HG03520 (cell line): ENCODE measurements around the gene OR2W3.
A peak's percentile ranks its signal among the peaks of the same experiment; 100 is the strongest.

ENCODE experiments used
- ATAC-seq: cut with Tn5 transposase; IDR thresholded peaks from one replicate; pipeline ENCODE4 v1.9.1; 2021; ENCODE audit warnings: mild to moderate bottlenecking, moderate library complexity; ENCODE audit not compliant: unreplicated experiment

OR2W3 gene

DNA sequence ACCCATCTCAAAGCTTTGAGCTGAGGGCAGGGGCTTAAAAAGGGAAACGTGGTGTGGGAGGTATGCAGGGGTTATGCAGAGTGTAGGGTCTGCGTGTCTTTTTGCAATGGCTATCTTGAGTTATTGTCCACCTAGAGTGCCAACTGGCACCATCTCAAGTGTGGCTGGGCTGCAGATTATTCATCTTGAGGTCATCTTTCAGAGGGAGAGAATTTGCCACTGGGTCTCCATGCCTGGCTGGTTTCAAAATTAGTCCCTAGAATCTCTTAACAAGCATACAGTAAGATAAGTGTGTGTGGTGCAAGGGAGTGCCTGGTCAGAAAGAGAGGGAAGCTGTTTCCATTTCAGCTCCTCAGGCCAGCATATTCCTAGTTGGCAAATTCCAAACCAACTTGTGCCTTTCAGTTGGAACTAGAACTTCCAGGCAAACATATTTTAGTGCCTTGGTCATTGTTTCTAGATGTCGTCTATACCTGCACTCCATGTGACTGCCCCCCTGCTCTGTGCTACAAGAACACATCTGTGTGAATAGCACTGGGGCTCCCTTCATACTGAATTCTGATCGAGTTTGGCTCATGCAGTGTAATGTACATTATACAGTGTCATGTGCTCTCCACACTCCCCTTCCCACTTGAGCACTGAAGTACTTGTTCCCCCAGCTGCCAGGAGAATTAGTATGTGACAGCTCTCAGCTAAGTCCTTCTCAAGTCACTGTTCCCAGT, 19.7 kb downstream of the OR2W3 start:
- ATAC-seq: no peak

DNA sequence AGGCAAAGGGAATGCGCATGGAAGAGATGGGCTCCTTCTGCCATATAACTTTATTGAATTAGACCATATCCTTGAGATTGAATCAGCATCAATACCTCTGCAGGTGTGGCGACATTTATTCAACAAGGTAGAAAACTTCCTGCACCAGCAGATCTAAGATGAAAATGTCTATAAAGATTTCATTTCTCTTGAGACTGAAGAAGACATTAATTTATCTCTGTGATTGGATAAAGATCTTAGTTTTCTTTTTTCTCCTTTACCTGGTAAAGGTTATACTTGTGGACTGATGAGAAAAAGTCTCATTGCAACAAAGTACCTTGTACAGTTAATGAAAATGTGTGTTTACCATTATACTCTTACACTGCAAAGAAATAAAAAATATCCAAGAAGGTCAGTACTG, 24.6 kb downstream of the OR2W3 start, which contains the start of gene OR2T8:
Gene OR2T8, plus strand, starts transcription at position 301 of the 400 bp plus-strand sequence. CDS start 766 bp downstream, outside the sequence.
- no peak for ATAC-seq

DNA sequence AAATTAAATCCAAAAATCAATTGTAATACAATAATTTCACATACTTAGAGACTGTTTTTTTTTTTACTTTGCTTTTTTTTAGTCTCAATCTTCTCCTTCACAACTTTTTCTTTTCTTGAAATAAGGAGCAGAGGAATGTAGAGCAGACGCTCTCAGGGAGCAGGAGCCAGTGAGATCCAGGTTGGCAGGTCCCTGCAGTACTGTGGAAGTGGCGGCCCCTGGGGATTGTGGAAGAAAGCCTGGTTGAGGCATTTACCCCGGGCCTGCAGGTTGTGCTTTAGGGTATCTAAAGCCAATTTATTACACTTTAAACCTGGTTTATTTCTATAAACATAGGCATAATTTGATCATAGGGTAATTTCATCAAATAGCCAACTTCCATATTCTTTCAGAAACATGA, 28.6 kb downstream of the OR2W3 start:
- no peak for ATAC-seq

DNA sequence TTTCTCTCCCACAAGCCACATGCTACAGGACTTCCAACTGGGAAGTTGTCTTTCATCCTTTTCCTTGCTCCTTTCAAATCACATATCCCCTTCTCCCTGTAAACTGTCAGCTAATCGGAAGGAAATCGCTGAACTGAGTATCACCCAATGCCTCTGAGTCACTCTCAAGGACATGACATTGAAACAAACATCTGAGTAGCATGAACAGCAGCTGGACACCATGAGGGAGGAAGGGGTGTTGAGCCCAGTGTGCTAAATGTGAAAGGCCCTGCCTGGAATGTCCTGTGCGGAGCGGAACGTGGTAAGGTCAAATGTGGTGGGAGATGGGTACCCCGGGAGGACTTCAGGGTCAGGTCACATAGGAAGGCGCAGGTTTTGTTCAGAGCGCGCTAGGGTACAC, 29.5 kb downstream of the OR2W3 start, which contains the start of gene OR2AJ1:
Gene OR2AJ1, plus strand, starts transcription at position 22 of the 400 bp plus-strand sequence. CDS start 8,880 bp downstream, outside the sequence.
- no peak for ATAC-seq

DNA sequence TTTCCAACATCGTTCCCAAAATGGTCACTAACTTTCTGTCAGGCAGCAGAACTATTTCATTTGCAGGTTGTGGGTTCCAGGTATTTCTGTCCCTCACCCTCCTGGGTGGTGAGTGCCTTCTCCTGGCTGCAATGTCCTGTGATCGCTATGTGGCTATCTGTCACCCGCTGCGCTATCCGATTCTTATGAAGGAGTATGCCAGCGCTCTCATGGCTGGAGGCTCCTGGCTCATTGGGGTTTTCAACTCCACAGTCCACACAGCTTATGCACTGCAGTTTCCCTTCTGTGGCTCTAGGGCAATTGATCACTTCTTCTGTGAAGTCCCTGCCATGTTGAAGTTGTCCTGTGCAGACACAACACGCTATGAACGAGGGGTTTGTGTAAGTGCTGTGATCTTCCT, 38.6 kb downstream of the OR2W3 start:
- no peak for ATAC-seq

DNA sequence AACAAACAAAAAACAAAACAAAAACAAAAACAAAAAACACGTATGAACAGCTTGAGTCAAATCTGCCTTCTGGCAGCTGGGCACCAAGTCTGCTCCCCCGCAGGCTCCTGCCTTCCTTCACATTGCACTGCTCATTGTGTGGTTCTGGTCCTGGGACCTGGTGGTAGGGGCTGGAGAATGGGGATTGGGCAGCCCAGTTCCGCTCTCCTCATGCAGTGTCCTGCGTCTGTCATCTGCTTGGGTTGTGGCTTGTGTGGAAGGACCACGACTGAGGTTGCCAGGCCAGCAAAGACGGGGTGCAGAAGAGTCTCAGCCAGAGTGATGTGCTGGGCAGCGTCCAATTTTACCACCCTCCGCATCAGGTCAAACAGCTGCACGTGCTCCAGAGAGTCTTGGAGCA, 40.4 kb downstream of the OR2W3 start:
- no peak for ATAC-seq

DNA sequence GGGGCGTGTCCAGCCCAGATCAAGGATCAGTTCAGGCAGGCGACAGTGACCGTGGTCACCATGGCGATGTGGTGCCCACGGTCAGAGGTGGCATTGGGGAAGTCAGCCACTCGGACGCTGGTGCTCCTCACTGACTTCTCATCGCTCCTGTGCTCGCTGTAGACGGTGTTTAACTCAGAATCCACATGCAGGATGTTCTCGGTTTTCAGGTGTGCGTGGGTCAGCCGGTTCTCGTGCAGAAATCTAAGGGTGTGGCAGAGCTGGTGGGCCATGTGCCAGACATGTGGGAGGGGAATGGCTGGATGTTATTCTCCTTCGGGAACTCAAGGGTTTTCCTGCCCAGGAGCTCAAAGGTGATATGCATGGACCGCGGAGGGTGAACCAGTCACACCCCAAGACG, 41.0 kb downstream of the OR2W3 start:
- no peak for ATAC-seq

DNA sequence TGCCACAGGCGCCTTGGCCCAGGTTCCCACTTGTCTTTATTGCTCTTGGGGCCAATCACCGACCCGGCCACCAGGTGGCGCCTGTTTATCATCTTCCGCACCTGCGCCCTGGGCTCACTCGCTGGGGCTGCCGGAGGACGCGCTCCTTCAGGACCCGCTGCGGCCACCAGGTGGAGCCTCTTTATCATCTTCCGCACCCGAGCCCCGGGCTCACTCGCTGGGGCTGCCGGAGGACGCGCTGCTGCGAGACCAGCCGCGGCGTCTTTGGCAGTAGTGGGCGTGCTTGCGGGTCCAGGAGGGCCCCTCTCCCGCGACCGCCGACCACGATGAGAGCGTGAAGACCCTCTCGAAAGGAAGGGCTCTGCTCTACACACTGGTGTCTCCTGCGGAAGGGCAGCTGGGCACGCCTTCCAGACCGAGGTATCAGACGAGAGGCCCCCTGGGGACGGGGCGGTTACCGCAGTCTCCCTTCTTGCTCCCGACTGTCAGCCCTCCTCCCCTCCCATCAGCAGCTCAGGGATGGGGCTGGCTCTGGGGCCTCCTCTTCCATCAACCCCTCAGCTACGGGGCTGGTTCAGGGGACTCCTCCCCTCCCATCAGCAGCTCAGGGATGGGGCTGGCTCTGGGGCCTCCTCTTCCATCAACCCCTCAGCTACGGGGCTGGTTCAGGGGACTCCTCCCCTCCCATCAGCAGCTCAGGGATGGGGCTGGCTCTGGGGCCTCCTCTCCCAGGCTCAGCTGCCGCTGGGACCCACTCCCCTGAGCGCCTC, 41.8 kb downstream of the OR2W3 start:
- ATAC-seq: peak; percentile 100

DNA sequence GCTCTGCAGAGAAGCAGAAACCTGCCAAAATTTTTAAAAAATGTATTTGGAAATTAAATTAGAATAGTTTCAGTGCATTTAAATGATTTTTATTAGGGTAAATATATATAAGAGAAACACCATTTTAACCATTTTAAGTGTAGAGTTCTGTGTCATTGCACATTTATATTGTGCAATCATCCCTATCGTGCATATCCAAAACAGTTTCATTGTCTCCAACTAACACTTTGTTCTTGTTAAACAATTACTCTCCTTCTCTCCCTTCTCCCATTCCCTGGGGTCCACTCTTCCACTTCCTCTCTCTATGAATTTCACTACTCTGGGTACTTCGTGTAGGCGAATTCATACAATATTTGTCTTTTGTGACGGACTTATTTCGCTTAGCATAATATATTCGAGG, 47.2 kb downstream of the OR2W3 start:
- no peak for ATAC-seq
